ENCODE measurements around the gene MUC4. TPM values are rescaled to one million over a fixed set of nuclear protein-coding genes. Genes with fewer than 3 reads are reported as not detected.
"Not testable (repeated sequence)": the region's sequence is repeated elsewhere in the genome, so short reads cannot be mapped to it uniquely, and the experiment has no call there.

Gene MUC4
- total RNA-seq, 1 experiment from 2014 or later: not detected

- Histone ChIP-seq H3K36me3 (ENCODE audit: low read depth, low read length) (no peaks in the 10 kb centered on the region), H3K9me2 (replicated peaks; ENCODE audit: low read length) (no peaks in the 10 kb centered on the region), H3K79me2 (ENCODE audit: low read length) (no peaks in the 10 kb centered on the region), H3K27ac (ENCODE audit: low read length) (no peak overlapping the region), H3K9ac (ENCODE audit: low read length) (no peak overlapping the region), H3K4me1 (ENCODE audit: insufficient read depth, low read length) (no peaks in the 10 kb centered on the region), H3K4me3 (ENCODE audit: low read length) (no peak overlapping the region), H3F3A (ENCODE audit: low read length, unreplicated experiment) (no peaks in the 10 kb centered on the region), H3K27me3 (ENCODE audit: low read length) (no peaks in the 10 kb centered on the region), H2AFZ (ENCODE audit: low read length) (no peak overlapping the region), H4K20me1 (ENCODE audit: low read length) (no peaks in the 10 kb centered on the region), H3K4me2 (ENCODE audit: low read length) (no peak overlapping the region), H3K9me3 (ENCODE audit: low read length) (no peaks in the 10 kb centered on the region)
- TF ChIP-seq EZH2phosphoT487 (IDR thresholded peaks at IDR 0.05; ENCODE audit: borderline replicate concordance, low read length) (no peak), EZH2 (IDR thresholded peaks at IDR 0.05; ENCODE audit: low read length, unreplicated experiment) (no peak), CTCF (conservative IDR thresholded peaks at IDR 0.05; ENCODE audit: low read depth, low read length) (no peak)
- intact Hi-C loops (cut with micrococcal nuclease): loop anchor here (2.0 kb wide), 1 partner anchor 17 kb away; no protein-coding TSS in a partner anchor
- no TSS peak for BruUV-seq (replicated peaks)
- CTCF ChIA-PET: no interaction called here
- POLR2A ChIA-PET (ENCODE audit: unreplicated experiment): no interaction called here
- DNase-seq: no peak
- ATAC-seq: no peak
Measured at GRCh38 chr3:195727606-195728195, 84.0 kb downstream of the MUC4 start.

GRCh38 chr3:195725916-195726740, 85.6 kb downstream of the MUC4 start:
- BruUV-seq (replicated peaks); CTCF ChIA-PET: not testable (repeated sequence)

GRCh38 chr3:195724363-195724762, 87.4 kb downstream of the MUC4 start:
- intact Hi-C loops (cut with micrococcal nuclease); BruUV-seq (replicated peaks): not testable (repeated sequence)

More at GRCh38 chr3:195725916-195726740, 85.6 kb downstream of the MUC4 start:
- H3K27ac ChIP-seq (ENCODE audit: low read length); intact Hi-C loops (cut with micrococcal nuclease); H3K9me3 ChIP-seq (ENCODE audit: low read length); ATAC-seq; H3K9ac ChIP-seq (ENCODE audit: low read length); H3K4me1 ChIP-seq (ENCODE audit: insufficient read depth, low read length); POLR2A ChIA-PET (ENCODE audit: unreplicated experiment); H4K20me1 ChIP-seq (ENCODE audit: low read length); H3K27me3 ChIP-seq (ENCODE audit: low read length); H3K4me3 ChIP-seq (ENCODE audit: low read length); H2AFZ ChIP-seq (ENCODE audit: low read length); H3K36me3 ChIP-seq (ENCODE audit: low read depth, low read length); H3K9me2 ChIP-seq (replicated peaks; ENCODE audit: low read length); H3K4me2 ChIP-seq (ENCODE audit: low read length); DNase-seq; H3F3A ChIP-seq (ENCODE audit: low read length, unreplicated experiment); H3K79me2 ChIP-seq (ENCODE audit: low read length): not testable (repeated sequence)

GRCh38 chr3:195722996-195723345, 88.8 kb downstream of the MUC4 start:
- H3K4me1 ChIP-seq (ENCODE audit: insufficient read depth, low read length); H2AFZ ChIP-seq (ENCODE audit: low read length); H3K27ac ChIP-seq (ENCODE audit: low read length); H3K9ac ChIP-seq (ENCODE audit: low read length); BruUV-seq (replicated peaks); H4K20me1 ChIP-seq (ENCODE audit: low read length); H3K4me3 ChIP-seq (ENCODE audit: low read length); H3K4me2 ChIP-seq (ENCODE audit: low read length); H3K9me3 ChIP-seq (ENCODE audit: low read length); POLR2A ChIA-PET (ENCODE audit: unreplicated experiment); H3K9me2 ChIP-seq (replicated peaks; ENCODE audit: low read length); H3F3A ChIP-seq (ENCODE audit: low read length, unreplicated experiment); intact Hi-C loops (cut with micrococcal nuclease); H3K36me3 ChIP-seq (ENCODE audit: low read depth, low read length); CTCF ChIA-PET; DNase-seq; H3K27me3 ChIP-seq (ENCODE audit: low read length); H3K79me2 ChIP-seq (ENCODE audit: low read length); ATAC-seq: not testable (repeated sequence)

More at GRCh38 chr3:195724363-195724762, 87.4 kb downstream of the MUC4 start:
- H4K20me1 ChIP-seq (ENCODE audit: low read length); H3K9me2 ChIP-seq (replicated peaks; ENCODE audit: low read length); H3K36me3 ChIP-seq (ENCODE audit: low read depth, low read length); DNase-seq; ATAC-seq; H3K4me1 ChIP-seq (ENCODE audit: insufficient read depth, low read length); POLR2A ChIA-PET (ENCODE audit: unreplicated experiment); H3K9me3 ChIP-seq (ENCODE audit: low read length); H3K4me3 ChIP-seq (ENCODE audit: low read length); H3F3A ChIP-seq (ENCODE audit: low read length, unreplicated experiment); H3K9ac ChIP-seq (ENCODE audit: low read length); H3K4me2 ChIP-seq (ENCODE audit: low read length); H3K79me2 ChIP-seq (ENCODE audit: low read length); H3K27ac ChIP-seq (ENCODE audit: low read length); CTCF ChIA-PET; H3K27me3 ChIP-seq (ENCODE audit: low read length); H2AFZ ChIP-seq (ENCODE audit: low read length): not testable (repeated sequence)

- H3K4me3 ChIP-seq (ENCODE audit: low read length); H3K27me3 ChIP-seq (ENCODE audit: low read length); H3K4me2 ChIP-seq (ENCODE audit: low read length); CTCF ChIA-PET; ATAC-seq; DNase-seq; H3K4me1 ChIP-seq (ENCODE audit: insufficient read depth, low read length); H4K20me1 ChIP-seq (ENCODE audit: low read length); H3K79me2 ChIP-seq (ENCODE audit: low read length); H3K9me2 ChIP-seq (replicated peaks; ENCODE audit: low read length); H3K9me3 ChIP-seq (ENCODE audit: low read length); H3K36me3 ChIP-seq (ENCODE audit: low read depth, low read length); H3K9ac ChIP-seq (ENCODE audit: low read length); intact Hi-C loops (cut with micrococcal nuclease); BruUV-seq (replicated peaks); H3F3A ChIP-seq (ENCODE audit: low read length, unreplicated experiment); POLR2A ChIA-PET (ENCODE audit: unreplicated experiment); H2AFZ ChIP-seq (ENCODE audit: low read length); H3K27ac ChIP-seq (ENCODE audit: low read length): not testable (repeated sequence)
Measured at GRCh38 chr3:195722139-195722995, 89.4 kb downstream of the MUC4 start.
